Osteoblast (primary cell): ENCODE measurements around the gene KANSL1. TPM values are rescaled to one million over a fixed set of nuclear protein-coding genes. Genes with fewer than 3 reads are reported as not detected.

Source experiments
- DNase-seq: peaks from one replicate; pipeline ENCODE4 v3.0.0; 2011; ENCODE audit warnings: low spot score, mixed read lengths; ENCODE audit not compliant: insufficient read length; ENCODE audit errors: missing footprints
- H2AFZ ChIP-seq: 2 replicates; pipeline ENCODE4 v1.6.0; 2011; ENCODE audit warnings: mild to moderate bottlenecking, low read length
- H3K27ac ChIP-seq: 2 replicates; pipeline ENCODE4 v1.5.1; 2011; ENCODE audit warnings: mild to moderate bottlenecking, low read depth, low read length, moderate library complexity
- H3K27me3 ChIP-seq: 2 replicates; pipeline ENCODE4 v1.6.0; 2012; ENCODE audit warnings: mild to moderate bottlenecking, control low read depth, inconsistent platforms, low read length, moderate library complexity; ENCODE audit not compliant: insufficient read depth
- H3K36me3 ChIP-seq: 2 replicates; pipeline ENCODE4 v1.5.1; 2011; ENCODE audit warnings: mild to moderate bottlenecking, low read length, control low read depth, moderate library complexity; ENCODE audit not compliant: insufficient read depth
- H3K4me1 ChIP-seq: 2 replicates; pipeline ENCODE4 v1.5.1; 2011; ENCODE audit warnings: mild to moderate bottlenecking, low read length, control low read depth, moderate library complexity; ENCODE audit not compliant: insufficient read depth
- H3K4me2 ChIP-seq: 2 replicates; pipeline ENCODE4 v1.6.0; 2011; ENCODE audit warnings: mild to moderate bottlenecking, low read length; ENCODE audit not compliant: insufficient read depth
- H3K4me3 ChIP-seq: fragments of 200-600 bp; sonication (generic); 3 replicates; pipeline ENCODE4 v1.5.1; 2012; ENCODE audit warnings: mild to moderate bottlenecking, low read length, inconsistent platforms; ENCODE audit not compliant: insufficient read depth
- H3K79me2 ChIP-seq: 2 replicates; pipeline ENCODE4 v1.6.0; 2012; ENCODE audit warnings: mild to moderate bottlenecking, low read length, control low read depth, inconsistent platforms; ENCODE audit not compliant: insufficient read depth
- H3K9me3 ChIP-seq: 2 replicates; pipeline ENCODE4 v1.5.1; 2011; ENCODE audit warnings: low read depth, low read length, control low read depth
- H4K20me1 ChIP-seq: 2 replicates; pipeline ENCODE4 v1.6.0; 2012; ENCODE audit warnings: mild to moderate bottlenecking, low read length, control low read depth; ENCODE audit not compliant: insufficient read depth
- total RNA-seq: library from RNA; depleted of rRNA; stranded (reverse); fragments of >200 nt; gene quantifications from 2 replicates; pipeline ENCODE4 v1.2.3, GENCODE V29; 2012
- TF ChIP-seq, protein P1 (sequence below): IDR thresholded peaks from 2 replicates; pipeline ENCODE4 v1.5.1; 2011; ENCODE audit warnings: mild to moderate bottlenecking, low read depth, low read length, moderate library complexity; ENCODE audit errors: extremely low read depth

KANSL1 gene
- total RNA-seq, 1 donor: 151 TPM

DNA sequence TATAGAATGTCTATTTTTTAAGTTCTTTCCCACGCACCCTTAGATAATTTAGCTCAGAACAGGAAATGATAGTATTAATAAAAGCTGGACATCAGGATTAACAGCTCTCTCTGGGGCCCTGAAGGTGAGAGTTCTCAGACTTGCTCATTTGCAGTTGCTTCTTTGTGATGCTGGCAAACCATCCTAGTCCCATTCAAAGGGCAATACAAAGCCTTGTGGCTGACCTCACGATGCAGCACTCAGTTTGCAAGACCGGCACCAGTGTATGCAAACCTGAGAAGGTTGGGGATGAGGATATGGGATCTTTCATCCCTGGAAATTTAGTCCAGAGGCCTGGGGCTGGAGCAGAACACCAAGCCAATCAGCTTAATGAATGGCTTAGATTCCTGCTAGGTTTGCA is 164.9 kb downstream of the KANSL1 start:
- DNase-seq: no peak
- Histone ChIP-seq H3K4me3 (no peak overlapping the region), H3K27me3 (no peaks in the 10 kb centered on the region), H4K20me1 (peaks cover 5% of the 10 kb centered on the region), H3K79me2 (no peaks in the 10 kb centered on the region), H3K4me1 (no peaks in the 10 kb centered on the region), H3K27ac (no peak overlapping the region), H2AFZ (no peak overlapping the region), H3K4me2 (no peak overlapping the region), H3K36me3 (peaks cover 50% of the 10 kb centered on the region), H3K9me3 (no peaks in the 10 kb centered on the region)
- TF ChIP-seq, protein P1, sequence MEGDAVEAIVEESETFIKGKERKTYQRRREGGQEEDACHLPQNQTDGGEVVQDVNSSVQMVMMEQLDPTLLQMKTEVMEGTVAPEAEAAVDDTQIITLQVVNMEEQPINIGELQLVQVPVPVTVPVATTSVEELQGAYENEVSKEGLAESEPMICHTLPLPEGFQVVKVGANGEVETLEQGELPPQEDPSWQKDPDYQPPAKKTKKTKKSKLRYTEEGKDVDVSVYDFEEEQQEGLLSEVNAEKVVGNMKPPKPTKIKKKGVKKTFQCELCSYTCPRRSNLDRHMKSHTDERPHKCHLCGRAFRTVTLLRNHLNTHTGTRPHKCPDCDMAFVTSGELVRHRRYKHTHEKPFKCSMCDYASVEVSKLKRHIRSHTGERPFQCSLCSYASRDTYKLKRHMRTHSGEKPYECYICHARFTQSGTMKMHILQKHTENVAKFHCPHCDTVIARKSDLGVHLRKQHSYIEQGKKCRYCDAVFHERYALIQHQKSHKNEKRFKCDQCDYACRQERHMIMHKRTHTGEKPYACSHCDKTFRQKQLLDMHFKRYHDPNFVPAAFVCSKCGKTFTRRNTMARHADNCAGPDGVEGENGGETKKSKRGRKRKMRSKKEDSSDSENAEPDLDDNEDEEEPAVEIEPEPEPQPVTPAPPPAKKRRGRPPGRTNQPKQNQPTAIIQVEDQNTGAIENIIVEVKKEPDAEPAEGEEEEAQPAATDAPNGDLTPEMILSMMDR: no peak

DNA sequence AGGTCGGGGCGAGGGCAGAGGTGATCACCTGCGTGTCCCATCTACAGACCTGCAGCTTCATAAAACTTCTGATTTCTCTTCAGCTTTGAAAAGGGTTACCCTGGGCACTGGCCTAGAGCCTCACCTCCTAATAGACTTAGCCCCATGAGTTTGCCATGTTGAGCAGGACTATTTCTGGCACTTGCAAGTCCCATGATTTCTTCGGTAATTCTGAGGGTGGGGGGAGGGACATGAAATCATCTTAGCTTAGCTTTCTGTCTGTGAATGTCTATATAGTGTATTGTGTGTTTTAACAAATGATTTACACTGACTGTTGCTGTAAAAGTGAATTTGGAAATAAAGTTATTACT is 165.3 kb downstream of the KANSL1 start:
- H3K36me3 ChIP-seq: peaks cover 46% of the 10 kb centered on the region
- DNase-seq: no peak

DNA sequence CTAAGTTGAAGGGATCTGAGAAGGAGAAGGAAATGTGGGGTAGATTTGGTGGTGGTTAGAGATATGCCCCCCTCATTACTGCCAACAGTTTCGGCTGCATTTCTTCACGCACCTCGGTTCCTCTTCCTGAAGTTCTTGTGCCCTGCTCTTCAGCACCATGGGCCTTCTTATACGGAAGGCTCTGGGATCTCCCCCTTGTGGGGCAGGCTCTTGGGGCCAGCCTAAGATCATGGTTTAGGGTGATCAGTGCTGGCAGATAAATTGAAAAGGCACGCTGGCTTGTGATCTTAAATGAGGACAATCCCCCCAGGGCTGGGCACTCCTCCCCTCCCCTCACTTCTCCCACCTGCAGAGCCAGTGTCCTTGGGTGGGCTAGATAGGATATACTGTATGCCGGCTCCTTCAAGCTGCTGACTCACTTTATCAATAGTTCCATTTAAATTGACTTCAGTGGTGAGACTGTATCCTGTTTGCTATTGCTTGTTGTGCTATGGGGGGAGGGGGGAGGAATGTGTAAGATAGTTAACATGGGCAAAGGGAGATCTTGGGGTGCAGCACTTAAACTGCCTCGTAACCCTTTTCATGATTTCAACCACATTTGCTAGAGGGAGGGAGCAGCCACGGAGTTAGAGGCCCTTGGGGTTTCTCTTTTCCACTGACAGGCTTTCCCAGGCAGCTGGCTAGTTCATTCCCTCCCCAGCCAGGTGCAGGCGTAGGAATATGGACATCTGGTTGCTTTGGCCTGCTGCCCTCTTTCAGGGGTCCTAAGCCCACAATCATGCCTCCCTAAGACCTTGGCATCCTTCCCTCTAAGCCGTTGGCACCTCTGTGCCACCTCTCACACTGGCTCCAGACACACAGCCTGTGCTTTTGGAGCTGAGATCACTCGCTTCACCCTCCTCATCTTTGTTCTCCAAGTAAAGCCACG is 165.9 kb downstream of the KANSL1 start:
- no peaks in the 10 kb centered on the region for H3K9me3 ChIP-seq
- H3K27ac ChIP-seq: no peak overlapping the region
- H3K27me3 ChIP-seq: no peaks in the 10 kb centered on the region
- no peak for DNase-seq
- no peaks in the 10 kb centered on the region for H3K79me2 ChIP-seq
- no peak overlapping the region for H3K4me2 ChIP-seq
- H3K4me1 ChIP-seq: no peaks in the 10 kb centered on the region
- H3K4me3 ChIP-seq: no peak overlapping the region
- no peak overlapping the region for H2AFZ ChIP-seq
- H4K20me1 ChIP-seq: peaks cover 5% of the 10 kb centered on the region
- peaks cover 42% of the 10 kb centered on the region for H3K36me3 ChIP-seq
- TF ChIP-seq, protein P1: no peak

More for the DNA sequence above, 165.3 kb downstream of the KANSL1 start:
- H4K20me1 ChIP-seq: peaks cover 5% of the 10 kb centered on the region
- H3K4me3 ChIP-seq: no peak overlapping the region
- no peaks in the 10 kb centered on the region for H3K9me3 ChIP-seq
- no peak overlapping the region for H2AFZ ChIP-seq
- H3K27me3 ChIP-seq: no peaks in the 10 kb centered on the region
- H3K4me1 ChIP-seq: no peaks in the 10 kb centered on the region
- H3K4me2 ChIP-seq: no peak overlapping the region
- H3K27ac ChIP-seq: no peak overlapping the region
- TF ChIP-seq, protein P1: no peak
- no peaks in the 10 kb centered on the region for H3K79me2 ChIP-seq
